GM21786 (cell line): Measurements from ENCODE around the gene ABCA1.
"Not testable (repeated sequence)": the region's sequence is repeated elsewhere in the genome, so short reads cannot be mapped to it uniquely, and the experiment has no call there.

Experiments
- ATAC-seq: cut with Tn5 transposase; IDR thresholded peaks from one replicate; pipeline ENCODE4 v1.9.1; 2021; ENCODE audit not compliant: unreplicated experiment

Gene ABCA1

DNA sequence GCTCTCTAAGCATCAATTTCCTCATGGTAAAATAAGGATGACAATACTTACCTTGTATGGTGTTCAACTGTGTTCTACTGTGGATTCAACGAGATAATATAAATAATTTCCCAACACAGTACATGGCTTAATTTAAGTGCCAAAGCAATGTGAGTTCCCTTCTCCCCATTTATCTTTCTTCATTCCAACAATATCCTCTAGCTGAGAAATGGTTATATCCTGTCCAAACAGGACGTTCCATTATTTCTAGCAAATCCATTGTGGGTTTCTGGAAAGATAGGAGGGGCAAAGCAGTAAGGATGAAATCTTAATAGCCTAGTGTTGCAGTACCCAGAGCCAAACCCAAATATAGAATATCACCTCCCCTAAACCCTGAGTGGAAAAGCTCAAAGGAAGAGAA lies 22.0 kb downstream of the ABCA1 start:
- ATAC-seq = no peak

DNA sequence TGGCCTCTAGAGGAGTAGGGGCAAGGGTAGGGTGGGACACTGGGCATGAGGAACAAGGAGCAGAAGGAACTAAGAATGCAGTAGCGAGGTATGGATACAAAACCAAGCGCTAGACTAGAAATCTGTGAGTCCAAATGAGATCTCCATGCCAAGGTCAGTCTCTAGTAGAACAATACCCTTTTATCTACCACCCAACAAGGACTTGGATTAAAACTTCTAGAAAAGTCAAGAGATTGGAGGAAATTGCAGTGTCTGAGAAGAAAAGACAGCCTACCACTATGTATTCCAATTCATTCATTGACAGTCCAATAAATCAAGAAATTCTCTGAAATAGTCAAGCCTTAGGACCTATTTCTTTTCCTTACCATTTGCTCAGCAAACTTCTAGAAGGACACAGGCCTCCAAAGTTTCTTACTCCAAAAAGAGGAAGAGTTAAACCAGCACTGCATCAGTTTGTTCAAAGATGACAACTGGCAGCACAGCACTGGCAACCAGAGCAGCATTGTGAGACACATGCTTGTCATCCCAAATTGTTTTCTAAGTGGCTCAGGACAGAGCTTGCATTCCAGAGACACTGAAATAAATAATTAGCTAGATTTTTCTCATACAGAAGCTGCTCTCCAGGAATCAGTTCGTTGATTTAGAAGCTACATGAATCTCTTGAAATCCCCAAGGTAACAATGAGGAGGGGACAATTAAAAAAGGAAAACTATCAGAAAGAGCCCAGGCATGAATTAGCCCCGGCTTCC lies 22.6 kb downstream of the ABCA1 start:
- no peak for ATAC-seq

DNA sequence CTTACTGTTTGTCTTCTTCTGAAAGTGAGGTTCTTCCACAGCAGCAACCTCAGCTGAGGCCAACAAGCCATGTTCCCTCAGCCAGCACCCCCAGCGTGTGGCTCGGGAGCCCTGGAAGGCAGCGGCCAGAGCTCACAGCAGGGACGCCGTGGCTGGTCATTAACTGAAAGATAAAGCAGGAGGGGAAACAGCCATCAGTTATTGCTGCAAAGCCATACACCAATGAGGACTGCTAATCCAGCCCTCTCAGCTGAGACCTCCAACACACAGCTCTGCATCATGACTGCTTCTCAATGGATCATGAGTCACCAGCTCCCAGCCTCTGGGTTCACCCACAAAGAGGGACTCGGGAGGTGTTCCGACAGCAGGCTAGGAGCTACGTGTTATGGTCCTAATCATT lies 24.3 kb downstream of the ABCA1 start:
- no peak for ATAC-seq

DNA sequence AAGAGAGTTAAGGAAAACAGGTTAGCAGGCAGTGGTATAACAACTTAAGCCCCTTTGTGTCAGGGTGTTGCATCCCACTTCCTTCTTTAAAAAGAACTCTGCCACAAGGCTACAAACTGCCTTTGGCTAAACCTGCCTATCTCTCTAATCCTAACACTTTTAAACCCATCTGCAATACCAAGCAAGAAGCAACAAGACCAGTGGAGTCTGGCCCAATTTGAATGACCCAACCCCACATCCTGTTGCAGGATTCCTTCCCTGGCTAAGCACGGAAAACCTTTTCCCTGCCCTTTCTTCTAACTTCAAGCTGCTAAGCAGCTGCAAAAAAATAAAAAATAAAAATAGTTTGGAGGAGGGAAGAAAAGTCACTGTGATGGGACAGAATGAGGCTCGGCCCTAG lies 27.1 kb downstream of the ABCA1 start:
- ATAC-seq = no peak

DNA sequence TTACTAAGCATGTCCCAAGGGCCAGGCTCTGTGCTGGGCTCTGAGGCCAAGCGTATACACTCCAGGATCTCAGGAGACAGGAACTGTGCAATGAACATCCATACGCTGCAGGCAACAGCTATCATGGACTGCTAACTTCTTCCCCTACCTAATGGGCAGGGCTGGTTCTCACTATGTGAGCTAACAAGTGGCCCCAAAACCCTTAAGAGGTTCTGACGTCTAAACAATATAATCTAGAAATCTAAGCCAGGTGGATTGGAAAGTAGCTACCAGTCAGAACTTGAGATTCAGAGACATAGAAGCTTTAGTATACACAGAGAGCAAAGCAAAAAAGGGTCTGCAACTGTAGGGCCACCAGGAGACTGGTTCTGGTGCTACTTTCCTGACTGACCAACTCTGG lies 27.6 kb downstream of the ABCA1 start:
- no peak for ATAC-seq

DNA sequence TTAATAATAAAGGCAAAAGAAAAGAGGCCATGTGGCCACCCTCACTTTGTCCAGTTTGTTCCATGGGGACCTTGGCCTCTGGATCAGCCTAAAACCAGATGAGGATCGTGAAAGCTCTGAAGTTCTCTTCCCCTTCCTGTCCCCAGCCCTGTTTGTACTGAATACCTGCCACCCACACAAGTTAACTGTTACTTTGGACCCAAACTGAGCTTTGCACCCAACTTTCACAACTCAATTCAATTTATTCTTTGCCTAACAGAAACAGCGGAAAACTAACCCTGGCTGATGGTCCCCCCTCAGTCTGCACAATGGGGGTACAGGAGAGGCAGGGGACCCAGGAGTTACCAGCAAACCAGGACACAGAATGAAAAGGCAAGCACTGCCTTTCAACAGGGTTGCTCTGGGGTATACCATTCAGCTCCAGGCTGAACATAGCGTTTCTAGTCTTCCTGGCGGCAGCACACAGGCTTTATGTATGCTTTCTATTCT lies 28.2 kb downstream of the ABCA1 start:
- ATAC-seq = no peak

DNA sequence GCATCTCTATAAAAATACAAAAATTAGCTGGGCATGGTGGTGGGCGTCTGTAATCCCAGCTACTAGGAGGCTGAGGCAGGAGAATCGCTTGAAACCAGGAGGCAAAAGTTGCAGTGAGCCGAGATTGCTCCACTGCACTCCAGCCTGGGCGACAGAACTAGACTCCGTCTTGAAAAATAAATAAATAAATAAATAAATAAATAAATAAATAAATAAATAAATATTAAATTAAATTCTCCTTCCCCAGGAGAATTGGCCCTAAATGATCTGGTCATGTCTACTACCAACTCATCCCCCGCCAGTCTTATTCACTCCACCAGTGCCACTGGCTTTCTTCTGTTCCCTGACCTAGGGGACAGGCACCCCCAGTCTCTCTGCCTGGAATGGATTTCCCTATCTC lies 29.6 kb downstream of the ABCA1 start:
- ATAC-seq = not testable (repeated sequence)

DNA sequence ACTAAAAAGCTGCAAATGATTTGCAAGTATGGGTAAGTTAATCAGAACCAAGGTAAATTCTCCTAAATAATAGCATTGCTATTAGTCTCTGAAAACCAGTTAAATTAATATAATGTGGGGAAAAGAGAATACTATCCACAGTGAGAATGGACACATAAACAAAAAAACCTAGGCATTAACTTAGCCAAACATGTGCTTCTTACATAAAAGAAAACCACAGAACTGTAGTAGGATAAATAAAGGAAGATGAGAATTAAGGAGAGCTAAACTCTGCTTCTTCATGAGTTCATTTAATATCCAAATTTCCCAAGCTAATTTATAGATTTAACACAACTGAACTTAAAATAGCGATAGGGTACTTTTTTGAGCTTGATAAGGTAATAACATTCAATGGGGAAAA lies 31.8 kb downstream of the ABCA1 start:
- ATAC-seq = no peak

DNA sequence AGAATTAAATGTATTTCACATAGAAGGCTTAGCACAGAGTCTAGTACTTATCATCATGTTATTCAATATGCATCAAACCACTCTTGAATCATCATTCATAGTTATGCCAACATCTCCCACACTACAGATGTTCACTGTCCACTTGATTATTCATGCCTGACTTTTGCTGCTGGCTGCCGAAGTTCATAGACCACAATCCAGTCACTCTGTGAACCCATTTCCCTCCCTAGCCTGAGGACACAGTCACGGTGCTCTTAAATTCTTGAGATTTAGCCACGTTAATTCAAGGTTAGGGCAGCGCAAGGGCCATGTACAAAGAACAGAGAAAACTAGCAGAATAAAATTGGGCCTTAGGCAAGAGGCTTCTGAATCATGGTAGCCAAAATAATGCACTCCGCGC lies 32.4 kb downstream of the ABCA1 start:
- ATAC-seq = no peak

DNA sequence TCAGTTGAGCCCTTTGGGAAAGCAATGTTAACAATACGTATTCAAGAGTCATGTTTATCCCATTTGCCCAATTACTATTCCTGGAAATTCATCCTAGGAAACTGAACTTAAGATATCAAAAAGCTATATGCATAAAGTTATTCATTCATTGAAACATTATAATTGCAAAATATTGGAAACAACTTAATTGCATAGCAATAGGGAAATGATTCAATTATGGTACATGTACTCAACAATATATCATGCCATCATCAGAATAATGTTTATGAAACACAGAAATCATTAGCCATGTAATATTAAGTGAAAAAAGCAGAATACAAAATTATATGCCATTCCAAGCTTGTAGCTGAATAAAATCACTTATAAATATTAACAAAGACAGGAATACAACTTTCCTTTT lies 35.3 kb downstream of the ABCA1 start:
- ATAC-seq = no peak

DNA sequence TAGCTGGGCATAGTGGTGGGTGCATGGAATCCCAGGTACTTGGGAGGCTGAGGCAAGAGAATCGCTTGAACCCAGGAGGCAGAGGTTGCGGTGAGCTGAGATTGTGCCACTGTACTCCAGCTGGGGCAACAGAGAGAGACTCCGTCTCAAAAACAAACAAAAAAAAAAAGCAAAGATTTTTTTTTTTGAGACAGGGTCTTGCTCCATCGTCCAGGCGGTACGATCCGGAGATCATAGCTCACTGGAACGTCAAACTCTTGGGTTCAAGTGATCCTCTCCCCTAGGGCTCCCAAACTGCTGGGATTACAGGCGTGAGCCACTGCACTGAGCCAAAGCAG lies 37.6 kb downstream of the ABCA1 start:
- ATAC-seq = no peak

DNA sequence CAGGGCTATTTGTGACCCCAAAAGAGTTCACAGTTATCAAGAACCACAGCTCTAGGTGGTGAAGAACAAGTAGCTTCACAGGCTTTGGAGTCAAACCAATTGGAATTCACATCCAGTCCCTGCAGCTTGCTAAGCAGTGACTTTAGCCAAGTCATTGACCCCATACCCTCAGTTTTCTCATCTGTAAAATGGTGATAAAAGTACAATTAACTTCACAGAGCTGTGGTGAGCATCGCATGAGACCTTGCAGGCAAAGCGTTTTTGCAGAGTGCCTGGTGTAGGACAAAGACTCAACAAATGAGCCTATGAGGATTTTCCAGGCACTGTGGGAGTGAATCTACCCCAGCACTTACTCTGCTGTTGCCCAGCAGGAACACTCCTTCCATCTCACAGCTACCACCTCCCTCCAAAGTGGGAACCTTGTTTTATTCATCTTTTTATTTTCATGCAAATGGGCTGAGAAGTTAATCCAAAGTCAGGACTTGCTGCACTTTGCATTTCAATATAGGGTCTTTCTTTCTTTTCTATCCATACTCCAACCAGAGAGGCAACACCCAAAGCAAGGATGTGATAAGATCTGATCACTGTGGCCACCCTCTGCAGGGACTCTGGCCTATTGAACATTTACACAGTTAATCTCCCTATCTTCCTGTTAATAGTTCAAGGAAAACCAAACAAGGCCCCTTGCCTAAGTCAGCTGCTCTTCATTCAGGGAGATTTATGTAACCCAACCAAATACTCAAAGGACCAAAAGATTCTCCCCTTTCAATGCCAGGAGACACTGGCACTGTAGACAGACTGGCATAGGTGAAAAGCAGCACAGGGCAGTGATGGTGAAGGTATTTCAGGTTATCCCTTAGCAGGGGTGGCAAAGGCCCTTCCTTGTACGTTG lies 41.9 kb downstream of the ABCA1 start:
- ATAC-seq = no peak

DNA sequence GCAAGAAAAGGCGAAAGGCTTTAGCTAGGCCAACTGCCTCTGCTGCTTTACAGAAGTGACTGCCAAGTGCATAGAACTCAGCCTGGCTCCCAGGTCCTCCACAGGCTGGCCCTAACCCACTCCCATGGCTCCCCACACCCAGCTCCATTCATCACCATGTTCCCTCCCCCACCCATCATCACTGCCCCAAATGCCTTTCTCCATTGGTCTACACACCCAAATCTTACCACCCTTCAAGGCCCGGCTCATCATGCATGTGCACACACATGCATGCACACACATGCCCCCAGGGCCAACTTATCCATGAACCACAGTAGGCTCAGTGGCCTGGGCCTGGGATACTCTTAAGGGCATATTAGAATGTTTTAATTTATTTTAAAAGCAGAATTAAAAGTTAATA lies 44.8 kb downstream of the ABCA1 start:
- no peak for ATAC-seq

DNA sequence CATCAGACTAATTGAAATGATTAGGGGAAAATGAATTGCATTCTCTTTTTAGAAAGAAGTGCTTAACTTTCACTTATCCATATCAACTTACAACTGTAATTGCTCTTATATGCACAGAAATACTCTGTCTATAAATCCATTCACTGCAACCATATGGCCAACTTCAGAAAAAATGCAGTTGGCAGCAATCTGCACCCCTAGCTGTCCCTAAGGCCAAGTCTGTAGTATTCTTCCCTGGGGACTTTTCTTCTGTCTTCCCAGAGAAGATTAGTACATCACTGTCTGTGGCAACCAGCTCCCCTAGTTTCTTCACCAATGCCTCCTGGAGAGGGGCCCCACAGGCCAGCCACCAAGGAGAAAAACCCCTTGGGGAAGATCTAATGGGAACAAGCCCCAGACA lies 45.4 kb downstream of the ABCA1 start:
- no peak for ATAC-seq

DNA sequence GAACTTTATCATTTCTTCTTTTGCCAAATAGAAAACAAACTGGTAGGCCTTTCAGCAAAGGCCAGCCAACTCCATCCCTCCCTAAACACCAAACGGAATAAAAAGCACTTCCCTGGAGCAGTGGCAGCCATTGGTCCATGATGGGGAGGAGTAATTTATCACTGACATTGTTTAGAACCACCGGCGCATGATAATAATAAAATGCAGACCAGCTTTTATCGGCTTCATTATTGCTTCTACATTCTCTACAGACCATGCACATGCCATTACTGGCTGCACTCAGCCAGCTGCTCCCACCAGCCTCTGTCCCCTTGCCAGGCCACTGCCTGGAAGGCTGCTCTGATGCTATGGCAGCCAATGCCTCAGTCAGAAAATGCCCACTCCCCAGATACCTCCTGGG lies 45.9 kb downstream of the ABCA1 start:
- no peak for ATAC-seq

DNA sequence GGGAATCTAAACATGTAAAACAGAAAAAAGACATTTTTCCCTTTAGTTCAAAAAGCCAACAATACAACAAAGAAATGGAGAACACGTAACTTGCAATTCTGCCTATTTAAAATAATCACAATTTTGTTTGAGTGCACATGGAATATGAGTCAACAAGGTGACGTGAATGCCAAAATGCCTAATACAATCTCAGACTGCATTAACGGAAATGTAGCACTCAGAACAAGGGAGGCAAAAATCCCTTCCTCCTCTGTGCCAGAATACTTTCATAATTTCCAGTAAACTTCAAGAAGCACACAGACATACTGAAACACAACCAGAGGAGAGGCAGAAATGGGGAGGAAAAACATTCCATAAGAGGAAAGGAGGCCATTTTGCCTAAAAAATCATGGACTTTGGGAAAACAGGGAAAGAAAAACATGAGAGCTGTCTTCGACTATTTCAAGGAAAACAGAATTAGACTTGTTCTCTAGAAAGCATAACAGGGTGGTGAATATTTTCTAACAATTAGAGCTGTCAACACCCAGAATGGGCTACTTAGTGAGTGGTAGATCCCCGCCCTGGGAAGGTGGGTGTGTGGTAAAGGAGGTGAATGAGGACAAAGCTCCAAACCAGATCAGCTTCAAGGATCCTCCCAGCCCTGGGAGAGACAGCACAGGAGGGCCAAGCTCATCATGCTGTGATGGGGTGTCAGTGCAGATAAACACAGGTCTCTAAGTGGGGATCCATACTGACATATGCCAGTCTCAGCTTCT lies 48.2 kb downstream of the ABCA1 start:
- no peak for ATAC-seq

DNA sequence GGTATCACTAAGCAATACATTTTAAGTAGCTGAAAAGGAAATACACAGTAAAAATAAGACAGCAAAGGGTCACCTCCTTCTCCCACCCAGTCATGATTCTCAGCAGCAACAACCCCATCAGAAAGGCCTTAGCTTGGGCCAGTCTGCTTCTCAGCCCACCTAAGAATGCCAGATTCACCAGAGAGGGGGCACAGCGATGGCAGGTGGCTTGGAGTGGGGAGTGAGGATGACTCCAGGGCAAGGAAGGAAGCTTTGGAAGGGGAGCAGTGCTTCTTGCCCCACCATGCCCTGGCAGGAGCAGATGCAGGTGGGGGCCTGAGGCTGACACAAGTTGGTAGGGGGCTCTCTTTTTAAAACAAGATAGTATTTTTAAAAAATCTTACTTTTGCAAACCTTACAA lies 51.4 kb downstream of the ABCA1 start:
- ATAC-seq = no peak

DNA sequence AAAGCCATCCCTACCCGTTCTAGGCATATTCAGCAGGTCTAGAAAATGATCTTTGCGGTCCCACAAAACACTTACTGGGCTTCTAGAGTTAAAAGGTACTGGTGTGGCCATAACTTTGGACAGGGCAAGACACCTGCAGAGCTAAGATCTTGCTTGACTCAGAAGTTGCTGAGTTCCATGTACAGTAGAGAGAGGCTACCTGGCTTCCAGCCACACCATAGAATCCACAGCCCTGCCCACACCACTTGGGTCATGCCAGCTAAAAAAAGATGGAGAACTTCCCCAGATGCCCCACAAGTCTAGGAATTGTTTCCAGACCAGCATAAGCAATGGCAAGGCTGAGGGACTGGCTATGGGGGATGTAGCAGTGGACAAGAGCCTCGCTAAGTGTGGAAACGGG lies 52.1 kb downstream of the ABCA1 start:
- ATAC-seq = no peak

DNA sequence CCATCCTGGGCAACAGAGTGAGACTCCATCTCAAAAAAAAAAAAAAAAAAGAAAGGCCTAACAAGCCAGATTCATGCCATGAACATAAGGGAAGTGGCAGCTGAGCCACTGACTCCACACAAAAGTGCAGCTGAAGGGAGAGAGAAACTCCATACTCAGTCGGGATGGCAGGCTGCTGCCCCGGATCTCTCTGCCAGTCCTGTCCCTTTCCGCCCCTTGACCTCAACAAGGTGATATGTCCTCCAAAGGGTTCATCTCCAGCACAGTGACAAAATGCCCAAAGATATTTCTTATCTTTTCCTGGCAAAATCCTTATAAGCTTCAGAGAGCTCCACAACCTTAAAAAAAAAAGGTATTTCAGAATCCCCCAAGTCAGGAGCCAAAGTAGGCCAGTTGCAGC lies 52.6 kb downstream of the ABCA1 start:
- no peak for ATAC-seq

DNA sequence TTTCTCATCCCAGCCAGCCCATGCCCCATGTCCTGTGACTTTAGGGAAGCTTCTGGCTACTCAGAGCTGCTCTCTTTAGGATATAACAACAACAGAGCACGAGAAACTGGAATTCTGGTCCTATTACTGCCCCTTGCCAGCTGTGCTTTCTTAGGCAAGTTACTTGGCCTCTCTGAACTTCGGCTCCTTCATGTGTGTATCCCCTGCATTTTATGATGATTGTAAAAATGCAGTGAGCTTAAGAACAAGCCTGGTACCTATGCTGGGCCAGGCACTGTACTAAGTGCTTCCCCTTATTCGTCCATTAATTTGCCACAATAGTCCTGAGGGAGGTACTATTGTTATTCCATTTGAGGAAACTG lies 54.5 kb downstream of the ABCA1 start:
- no peak for ATAC-seq

DNA sequence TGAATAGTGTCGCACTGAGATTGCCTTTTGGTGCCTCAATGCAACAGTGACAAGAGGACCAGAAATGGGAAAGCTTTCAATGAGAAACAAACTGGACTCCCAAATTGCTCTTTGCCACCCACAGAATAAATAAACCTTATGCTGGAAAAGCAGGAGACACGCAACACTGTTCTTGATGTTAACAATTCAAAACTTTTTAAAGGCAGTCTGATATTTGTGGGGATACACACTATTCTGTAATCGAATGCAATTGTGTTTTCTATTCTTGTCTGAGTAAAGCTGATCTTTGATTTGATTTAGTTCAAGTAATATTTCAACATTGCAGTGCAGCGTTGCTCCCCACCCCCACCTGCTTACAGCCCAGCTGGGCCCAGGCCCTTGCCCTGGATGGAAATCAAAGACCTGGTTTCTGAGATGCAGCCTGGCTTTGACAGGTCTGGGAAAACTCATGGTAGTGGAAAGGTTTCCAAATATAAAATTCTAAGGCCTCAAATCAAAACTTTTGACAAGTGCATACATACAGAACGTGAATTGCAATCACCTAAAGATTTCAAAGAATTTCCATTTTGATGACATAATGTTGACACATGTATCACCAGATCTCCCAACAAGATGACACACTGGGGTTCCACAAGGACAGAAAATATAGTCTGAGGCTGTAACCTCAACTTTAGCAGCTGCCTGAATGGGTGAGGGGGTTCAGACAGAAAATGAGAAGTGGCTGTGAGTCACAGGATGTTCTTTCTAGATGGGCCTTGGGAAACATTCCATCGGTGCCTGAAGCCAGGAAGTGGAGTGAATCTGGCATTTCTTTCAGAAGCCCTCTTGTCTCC lies 55.1 kb downstream of the ABCA1 start:
- ATAC-seq = no peak
